ENCODE results near the gene HERPUD1.

DNA sequence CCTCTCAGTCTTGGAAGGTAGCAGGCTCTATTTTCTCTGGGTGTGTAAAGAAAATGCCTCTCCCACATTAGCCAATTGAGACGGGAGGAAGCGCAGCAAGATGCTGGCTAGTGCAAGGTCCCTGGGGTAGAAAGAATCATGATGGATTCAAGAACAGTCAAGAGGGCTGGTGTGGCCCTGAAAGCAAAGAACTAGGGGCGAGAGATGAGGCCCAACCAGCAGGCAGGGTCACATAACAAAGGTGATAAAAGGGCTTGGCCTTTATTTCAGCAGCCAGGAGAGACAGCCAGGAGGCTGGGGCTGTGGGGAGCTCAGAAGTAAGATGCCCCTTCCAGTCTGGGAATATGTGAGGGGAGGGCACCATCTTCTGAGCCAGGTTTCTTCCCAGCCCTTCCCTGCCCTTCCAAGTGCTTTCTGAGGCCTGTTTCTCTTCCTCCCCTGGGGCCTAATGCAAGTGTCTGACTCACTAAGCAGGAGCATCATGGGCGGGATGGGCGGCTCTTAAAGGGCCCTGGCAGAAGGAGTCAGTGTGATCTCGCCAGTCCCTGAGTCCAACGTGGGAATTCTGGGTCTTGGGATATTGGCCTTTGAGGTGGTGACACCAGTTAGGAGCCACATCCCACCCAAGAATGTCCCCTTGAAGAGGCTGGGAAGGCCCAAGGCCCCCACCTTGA lies 53.5 kb downstream of the HERPUD1 start:
- TF ChIP-seq, protein P1, sequence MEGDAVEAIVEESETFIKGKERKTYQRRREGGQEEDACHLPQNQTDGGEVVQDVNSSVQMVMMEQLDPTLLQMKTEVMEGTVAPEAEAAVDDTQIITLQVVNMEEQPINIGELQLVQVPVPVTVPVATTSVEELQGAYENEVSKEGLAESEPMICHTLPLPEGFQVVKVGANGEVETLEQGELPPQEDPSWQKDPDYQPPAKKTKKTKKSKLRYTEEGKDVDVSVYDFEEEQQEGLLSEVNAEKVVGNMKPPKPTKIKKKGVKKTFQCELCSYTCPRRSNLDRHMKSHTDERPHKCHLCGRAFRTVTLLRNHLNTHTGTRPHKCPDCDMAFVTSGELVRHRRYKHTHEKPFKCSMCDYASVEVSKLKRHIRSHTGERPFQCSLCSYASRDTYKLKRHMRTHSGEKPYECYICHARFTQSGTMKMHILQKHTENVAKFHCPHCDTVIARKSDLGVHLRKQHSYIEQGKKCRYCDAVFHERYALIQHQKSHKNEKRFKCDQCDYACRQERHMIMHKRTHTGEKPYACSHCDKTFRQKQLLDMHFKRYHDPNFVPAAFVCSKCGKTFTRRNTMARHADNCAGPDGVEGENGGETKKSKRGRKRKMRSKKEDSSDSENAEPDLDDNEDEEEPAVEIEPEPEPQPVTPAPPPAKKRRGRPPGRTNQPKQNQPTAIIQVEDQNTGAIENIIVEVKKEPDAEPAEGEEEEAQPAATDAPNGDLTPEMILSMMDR (conservative IDR thresholded peaks at IDR 0.05; ENCODE audit: low read length), result no peak
- no peak for TF ChIP-seq EZH2phosphoT487 (IDR thresholded peaks at IDR 0.05; ENCODE audit: borderline replicate concordance)
